Activated T-helper 1 cell treated with anti-CD3 and anti-CD28 coated beads, Interleukin-2, amount 50 U/mL, for 16 hours (primary cell): ENCODE measurements around the gene CWF19L1.

Experiments used
- DNase-seq, 2 donors: peaks; one replicate each; pipeline ENCODE4 v3.0.0-alpha.2; 2020; ENCODE audit warnings: low read depth in 1 of 2, low spot score in 1 of 2

The CWF19L1 gene

GRCh38 chr10:100182908-100183307 is 84.5 kb downstream of the CWF19L1 start:
- no peak for DNase-seq
